NB4 (cell line): Measurements from ENCODE around the gene SLC28A2.
"Not testable (repeated sequence)": the region's sequence is repeated elsewhere in the genome, so short reads cannot be mapped to it uniquely, and the experiment has no call there.

Experiments used
- DNase-seq: peaks from one replicate; pipeline ENCODE4 v3.0.0; 2010; ENCODE audit warnings: low read depth
- H3K4me3 ChIP-seq: one replicate; pipeline ENCODE4 v1.5.1; 2011; ENCODE audit warnings: mild to moderate bottlenecking, low read depth, low read length, moderate library complexity
- CTCF ChIP-seq: IDR thresholded peaks from one replicate; pipeline ENCODE4 v1.5.1; 2012; ENCODE audit warnings: low read depth, low read length
- MAX ChIP-seq: IDR thresholded peaks from 2 replicates; pipeline ENCODE4 v1.6.1; 2011; ENCODE audit warnings: low read depth, low read length
- MYC ChIP-seq: IDR thresholded peaks from 2 replicates; pipeline ENCODE4 v1.6.1; 2011; ENCODE audit warnings: low read depth, low read length
- POLR2A ChIP-seq: IDR thresholded peaks from 2 replicates; pipeline ENCODE4 v1.6.1; 2011; ENCODE audit warnings: mild to moderate bottlenecking; ENCODE audit not compliant: insufficient read length; ENCODE audit errors: extremely low read depth

The SLC28A2 gene

GRCh38 chr15:45254405-45254804, 2.4 kb downstream of the SLC28A2 start:
- TF ChIP-seq MAX (no peak), POLR2A (no peak), MYC (no peak), CTCF (no peak)
- H3K4me3 ChIP-seq = no peak overlapping the region
- DNase-seq = no peak

DNA sequence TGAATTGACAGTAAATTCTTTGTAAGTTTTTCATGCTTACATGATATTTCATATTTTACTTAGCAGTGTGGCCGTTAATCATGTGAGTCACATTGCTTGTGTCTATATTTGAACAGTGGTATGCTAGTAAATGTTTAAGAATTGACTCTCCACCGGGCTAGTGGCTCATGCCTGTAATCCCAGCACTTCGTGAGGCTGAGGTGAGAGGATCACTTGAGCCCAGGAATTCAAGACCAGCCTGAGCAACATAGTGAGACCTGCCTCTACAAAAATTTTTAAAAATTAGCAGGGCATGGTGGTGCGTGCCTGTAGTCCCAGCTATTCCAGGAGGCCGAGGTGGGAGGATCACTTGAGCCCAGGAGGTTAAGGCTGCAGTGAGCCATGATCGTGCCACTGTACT, 2.8 kb downstream of the SLC28A2 start:
- H3K4me3 ChIP-seq, DNase-seq: not testable (repeated sequence)

DNA sequence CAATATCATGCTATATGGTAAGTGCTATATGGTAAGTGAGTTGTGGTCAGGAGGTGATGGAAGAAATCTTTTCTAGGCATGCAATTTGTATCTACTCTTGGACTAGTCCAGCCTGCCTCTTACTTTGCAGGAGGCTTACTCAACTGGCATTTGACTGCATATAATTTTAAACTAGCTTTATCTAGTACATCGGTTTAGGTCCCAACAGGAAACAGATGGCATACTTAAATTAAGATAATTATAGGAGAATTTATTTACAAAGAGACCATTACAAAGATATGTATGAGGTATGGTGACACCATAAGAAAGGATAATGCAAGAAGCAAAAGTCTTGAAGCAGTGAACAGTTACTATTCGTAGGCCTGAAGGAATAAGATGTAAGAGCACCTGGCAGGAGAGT, 7.8 kb downstream of the SLC28A2 start:
- no peak overlapping the region for H3K4me3 ChIP-seq
- no peak for DNase-seq
- no peak for TF ChIP-seq POLR2A
- TF ChIP-seq MYC = no peak
- no peak for TF ChIP-seq MAX
- no peak for TF ChIP-seq CTCF

GRCh38 chr15:45262906-45263461, 10.9 kb downstream of the SLC28A2 start:
- DNase-seq = no peak
- H3K4me3 ChIP-seq = no peak overlapping the region
- TF ChIP-seq MYC (no peak), MAX (no peak), POLR2A (no peak), CTCF (no peak)

DNA sequence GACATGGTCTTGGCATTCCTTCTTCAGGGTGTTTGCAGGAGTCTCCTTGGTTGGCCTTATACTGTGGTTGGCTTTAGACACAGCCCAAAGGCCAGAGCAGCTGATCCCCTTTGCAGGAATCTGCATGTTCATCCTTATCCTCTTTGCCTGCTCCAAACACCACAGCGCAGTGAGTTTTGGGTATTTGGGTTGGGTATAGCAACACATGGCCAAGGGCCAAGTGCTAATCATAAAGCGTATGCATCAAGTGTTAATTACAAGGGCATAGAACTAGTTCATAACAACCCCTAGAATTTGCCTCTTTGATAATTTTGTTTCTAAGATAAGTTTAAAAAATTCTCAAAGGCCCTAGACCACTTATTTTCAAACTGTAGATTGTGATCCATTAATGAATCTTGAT, 11.8 kb downstream of the SLC28A2 start:
- no peak for DNase-seq
- TF ChIP-seq MAX = no peak
- TF ChIP-seq CTCF = no peak
- H3K4me3 ChIP-seq = no peak overlapping the region

DNA sequence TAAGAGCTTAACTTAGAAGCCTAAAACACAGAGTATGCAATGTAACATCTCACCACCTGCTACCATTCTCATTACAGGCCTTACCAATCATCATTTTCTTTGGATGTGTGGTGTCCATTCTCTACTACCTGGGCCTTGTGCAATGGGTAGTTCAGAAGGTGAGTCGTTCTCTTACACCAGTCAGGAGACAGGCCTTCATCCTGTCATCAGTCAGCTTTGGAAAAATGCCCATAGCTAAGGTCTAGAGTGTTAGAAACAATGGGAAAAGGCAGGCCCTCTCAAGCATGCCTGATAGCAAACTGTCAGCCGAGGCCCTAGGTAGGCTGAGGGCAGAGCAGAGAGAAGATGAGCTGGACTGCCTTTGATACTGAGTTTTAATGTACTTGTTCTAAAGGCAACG, 13.5 kb downstream of the SLC28A2 start:
- no peak overlapping the region for H3K4me3 ChIP-seq
- TF ChIP-seq CTCF = no peak
- no peak for TF ChIP-seq POLR2A
- TF ChIP-seq MAX = no peak
- no peak for TF ChIP-seq MYC
- DNase-seq = no peak
